ENCODE results near the gene MYH7. TPM values are rescaled to one million over a fixed set of nuclear protein-coding genes. Genes with fewer than 3 reads are reported as not detected.

The MYH7 gene
- total RNA-seq, 1 donor from 2014 or later = not detected

DNA sequence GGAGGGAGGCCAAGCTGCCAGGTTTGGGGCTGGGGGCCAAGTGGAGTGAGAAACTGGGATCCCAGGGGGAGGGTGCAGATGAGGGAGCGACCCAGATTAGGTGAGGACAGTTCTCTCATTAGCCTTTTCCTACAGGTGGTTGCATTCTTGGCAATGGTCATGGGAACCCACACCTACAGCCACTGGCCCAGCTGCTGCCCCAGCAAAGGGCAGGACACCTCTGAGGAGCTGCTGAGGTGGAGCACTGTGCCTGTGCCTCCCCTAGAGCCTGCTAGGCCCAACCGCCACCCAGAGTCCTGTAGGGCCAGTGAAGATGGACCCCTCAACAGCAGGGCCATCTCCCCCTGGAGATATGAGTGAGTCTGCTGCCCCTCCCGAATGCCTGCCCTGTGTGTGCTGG is 62.4 kb downstream of the MYH7 start:
- no peak for DNase-seq (ENCODE audit: low read depth, low spot score)

DNA sequence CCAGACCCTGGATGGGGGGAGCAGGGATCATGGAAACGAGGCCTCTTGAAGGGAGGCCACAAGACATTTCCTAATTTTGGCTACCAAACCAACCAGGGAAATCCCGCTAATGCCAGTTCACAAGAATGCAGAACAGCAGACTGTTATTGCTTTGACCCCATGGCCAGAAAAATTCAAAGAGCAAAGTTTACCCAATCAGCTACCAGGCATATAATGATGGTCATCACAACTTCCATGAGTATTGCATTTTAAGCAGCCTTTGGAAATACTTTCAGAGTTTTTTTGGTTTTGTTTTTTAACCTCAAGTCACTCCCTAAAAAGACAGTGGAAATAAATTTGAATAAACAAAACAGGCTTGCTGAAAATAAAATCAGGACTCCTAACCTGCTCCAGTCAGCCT is 63.0 kb downstream of the MYH7 start, which contains the start of gene IL25:
Gene IL25, plus strand, starts transcription at position 301 of the 400 bp plus-strand sequence.
- DNase-seq (ENCODE audit: low read depth, low spot score) = no peak

GRCh38 chr14:23371865-23372264 is 63.6 kb downstream of the MYH7 start:
- DNase-seq (ENCODE audit: low read depth, low spot score) = no peak

DNA sequence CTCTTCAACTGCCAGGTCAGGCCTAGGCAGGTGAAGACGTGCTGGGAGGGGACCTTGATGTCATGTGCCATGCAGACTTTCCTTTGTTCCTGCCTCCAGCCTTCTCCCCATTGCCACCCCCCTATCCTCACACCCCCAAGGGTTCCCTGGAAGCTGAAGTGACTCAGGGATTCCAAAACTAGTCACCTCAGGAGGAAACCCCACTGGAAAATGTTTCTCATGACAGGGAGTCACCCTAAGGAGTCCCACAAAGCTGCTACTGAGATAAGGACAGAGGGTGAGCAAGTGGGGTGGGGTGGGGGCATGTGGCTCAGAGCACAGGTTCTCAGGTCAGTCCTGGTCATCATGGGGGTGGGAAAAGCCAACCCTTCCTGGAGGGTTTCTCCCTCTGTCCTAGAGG is 65.2 kb downstream of the MYH7 start:
- no peak for DNase-seq (ENCODE audit: low read depth, low spot score)

DNA sequence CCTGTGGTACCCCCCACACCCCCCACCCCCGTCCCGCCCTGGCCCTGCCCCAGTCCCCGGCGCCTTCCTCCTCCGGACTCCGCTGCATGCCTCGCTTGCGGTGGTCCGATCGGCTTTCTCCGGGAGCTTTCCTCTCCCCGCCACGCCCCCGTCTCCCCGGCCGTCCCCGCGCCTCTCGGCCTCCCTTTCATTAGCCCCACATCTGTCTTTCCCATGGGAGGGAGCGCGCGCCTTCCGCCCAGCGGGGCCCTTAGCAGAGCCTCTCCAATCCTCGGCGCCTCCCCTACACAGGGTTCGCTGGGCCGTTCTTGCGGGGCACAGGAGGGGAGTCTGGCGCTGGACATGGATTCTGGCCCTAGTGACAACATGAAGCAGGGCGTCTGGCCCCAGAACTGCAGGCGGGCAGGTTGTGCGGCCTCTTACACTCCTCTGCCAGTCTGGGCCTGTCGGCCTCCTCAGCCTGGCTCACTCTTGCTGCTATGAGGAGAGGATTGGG is 69.0 kb downstream of the MYH7 start:
- no peak for DNase-seq (ENCODE audit: low read depth, low spot score)

GRCh38 chr14:23365732-23366425 is 69.6 kb downstream of the MYH7 start:
- no peak for DNase-seq (ENCODE audit: low read depth, low spot score)

DNA sequence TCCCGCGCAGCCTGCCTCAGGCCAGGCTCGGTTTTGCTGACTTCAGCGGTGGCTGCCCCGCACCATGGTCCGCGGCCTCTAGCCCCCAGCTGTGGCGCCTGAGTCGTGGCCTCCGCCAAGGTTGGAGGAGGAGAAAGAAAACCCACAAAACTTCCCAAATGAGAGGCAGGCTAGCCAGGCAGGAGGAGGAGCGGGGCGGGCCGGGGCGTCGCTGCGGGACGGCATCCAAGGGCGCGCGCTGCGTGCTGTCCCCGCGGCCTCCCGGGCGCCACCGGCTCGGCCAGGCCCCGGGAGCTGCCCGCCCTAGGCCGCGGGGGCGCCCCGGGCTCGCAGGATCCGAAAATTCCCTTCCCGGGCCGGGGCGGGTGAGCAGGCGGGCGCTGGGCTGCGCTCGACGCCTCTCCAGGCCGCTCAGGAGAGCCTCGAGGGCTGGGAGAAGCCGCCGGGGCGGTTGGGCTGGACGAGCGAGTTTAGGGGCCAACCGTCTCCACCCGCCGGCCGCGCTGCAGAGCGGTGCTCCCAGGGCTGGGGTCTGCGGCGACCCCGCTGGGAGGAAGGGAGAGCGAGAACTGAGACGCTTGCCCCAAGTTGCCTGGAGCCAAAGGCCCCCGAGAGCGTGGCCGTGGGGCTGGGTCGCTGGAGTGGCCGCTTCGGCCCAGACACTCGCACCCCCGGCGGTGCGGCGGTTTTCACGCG is 70.3 kb downstream of the MYH7 start, which contains the start of gene EFS:
Gene EFS, minus strand, starts transcription at position 137 of the 696 bp plus-strand sequence. CDS start 147 bp downstream, outside the sequence.
- no peak for DNase-seq (ENCODE audit: low read depth, low spot score)

GRCh38 chr14:23364164-23365035 is 71.1 kb downstream of the MYH7 start:
- no peak for DNase-seq (ENCODE audit: low read depth, low spot score)

Other genes starting within 250 kb of the MYH7 start
- not detected in 2 replicates for gene RNF212B, start 197.7 kb downstream of the MYH7 start, total RNA-seq
- 4.0 and 5.8 TPM in 2 replicates for gene HOMEZ, start 149.5 kb downstream of the MYH7 start, total RNA-seq
- 1.8 and 2.0 TPM in 2 replicates for gene PPP1R3E, start 132.8 kb downstream of the MYH7 start, total RNA-seq
- 17.5 and 18.3 TPM in 2 replicates for gene BCL2L2, start 128.8 kb downstream of the MYH7 start, total RNA-seq
- gene PABPN1, start 114.2 kb downstream of the MYH7 start, total RNA-seq = 132 and 144 TPM in 2 replicates
- 0.99 and 5.7 TPM in 2 replicates for gene SLC22A17, start 82.8 kb downstream of the MYH7 start, total RNA-seq
- not detected in 2 replicates for gene EFS, start 70.5 kb downstream of the MYH7 start, total RNA-seq
- not detected in 2 replicates for gene IL25, start 62.9 kb downstream of the MYH7 start, total RNA-seq
- not detected in 2 replicates for gene CMTM5, start 58.6 kb downstream of the MYH7 start, total RNA-seq
- gene MYH6, start 27.4 kb downstream of the MYH7 start, total RNA-seq = not detected in 2 replicates
- 51.7 and 58.2 TPM in 2 replicates for gene NGDN, start 34.0 kb upstream of the MYH7 start, total RNA-seq
- 0.26 and 0.49 TPM in 2 replicates for gene ZFHX2, start 116.1 kb upstream of the MYH7 start, total RNA-seq
- gene THTPA, start 120.6 kb upstream of the MYH7 start, total RNA-seq = 12.2 and 15.7 TPM in 2 replicates
- gene AP1G2, start 132.1 kb upstream of the MYH7 start, total RNA-seq = 6.7 and 6.8 TPM in 2 replicates
- not detected in 2 replicates for gene JPH4, start 143.1 kb upstream of the MYH7 start, total RNA-seq
- gene DHRS2, start 200.7 kb upstream of the MYH7 start, total RNA-seq = 0.07 and 0.21 TPM in 2 replicates